ENCODE data around the gene ZBTB20. TPM values are rescaled to one million over a fixed set of nuclear protein-coding genes. Genes with fewer than 3 reads are reported as not detected.

The ZBTB20 gene
- total RNA-seq, 1 donor from 2014 or later = 91.2 TPM

GRCh38 chr3:114351822-114352145, 795.3 kb downstream of the ZBTB20 start:
- Mint-ChIP-seq H3K4me3 (no peak overlapping the region), H3K4me1 (no peaks in the 10 kb centered on the region), H3K36me3 (ENCODE audit: low read depth) (peaks cover 54% of the 10 kb centered on the region), H3K27ac (no peak overlapping the region), H3K27me3 (no peaks in the 10 kb centered on the region), H3K9me3 (no peaks in the 10 kb centered on the region)
- ChIA-PET CTCF (no interaction called here), POLR2A (no interaction called here)
- ATAC-seq (ENCODE audit: low read depth) (no peak), DNase-seq (no peak)
- intact Hi-C loops (cut with micrococcal nuclease) = no loop called here
- TF ChIP-seq CTCF (IDR thresholded peaks at IDR 0.05) = no peak

- Mint-ChIP-seq H3K27me3 (no peaks in the 10 kb centered on the region), H3K4me1 (peaks cover under 1% of the 10 kb centered on the region), H3K9me3 (no peaks in the 10 kb centered on the region), H3K27ac (no peak overlapping the region), H3K36me3 (ENCODE audit: low read depth) (peaks cover 56% of the 10 kb centered on the region), H3K4me3 (no peak overlapping the region)
- ChIA-PET CTCF (no interaction called here), POLR2A (no interaction called here)
- intact Hi-C loops (cut with micrococcal nuclease) = no loop called here
- no peak for DNase-seq
- TF ChIP-seq CTCF (IDR thresholded peaks at IDR 0.05) = no peak
- no peak for ATAC-seq (ENCODE audit: low read depth)
Observed at GRCh38 chr3:114351123-114351821, 795.8 kb downstream of the ZBTB20 start.

- no peak for TF ChIP-seq CTCF (IDR thresholded peaks at IDR 0.05)
- Mint-ChIP-seq H3K9me3 (no peaks in the 10 kb centered on the region), H3K36me3 (ENCODE audit: low read depth) (peaks cover 58% of the 10 kb centered on the region), H3K27ac (no peak overlapping the region), H3K4me3 (no peak overlapping the region), H3K4me1 (peaks cover 5% of the 10 kb centered on the region), H3K27me3 (no peaks in the 10 kb centered on the region)
- POLR2A ChIA-PET = no interaction called here
- no peak for DNase-seq
- ATAC-seq (ENCODE audit: low read depth) = no peak
- CTCF ChIA-PET = no interaction called here
- intact Hi-C loops (cut with micrococcal nuclease) = no loop called here
Observed at GRCh38 chr3:114350690-114351089, 796.4 kb downstream of the ZBTB20 start.

- Mint-ChIP-seq H3K27me3 (no peaks in the 10 kb centered on the region), H3K9me3 (no peaks in the 10 kb centered on the region), H3K27ac (no peak overlapping the region), H3K36me3 (ENCODE audit: low read depth) (peaks cover 59% of the 10 kb centered on the region), H3K4me3 (no peak overlapping the region), H3K4me1 (peaks cover 6% of the 10 kb centered on the region)
- ChIA-PET CTCF (no interaction called here), POLR2A (interaction anchor here (0.8 kb wide), 1 partner anchor 136 kb away, joined by 6 read pairs; no protein-coding TSS in a partner anchor)
- TF ChIP-seq CTCF (IDR thresholded peaks at IDR 0.05) = no peak
- intact Hi-C loops (cut with micrococcal nuclease) = no loop called here
- ATAC-seq (ENCODE audit: low read depth) = no peak
- no peak for DNase-seq
Observed at GRCh38 chr3:114350271-114350670, 796.8 kb downstream of the ZBTB20 start.

GRCh38 chr3:114344492-114344891, 802.6 kb downstream of the ZBTB20 start:
- no peak overlapping the region for H3K4me3 Mint-ChIP-seq
- ChIA-PET CTCF (interaction anchor here (0.8 kb wide), 1 partner anchor 192 kb away, joined by 4 read pairs; no protein-coding TSS in a partner anchor), POLR2A (no interaction called here)
- no peak for TF ChIP-seq CTCF (IDR thresholded peaks at IDR 0.05)
- H3K4me1 Mint-ChIP-seq = peaks cover 6% of the 10 kb centered on the region
- no peaks in the 10 kb centered on the region for H3K9me3 Mint-ChIP-seq
- peak overlapping the region; percentile 46 for H3K27ac Mint-ChIP-seq
- intact Hi-C loops (cut with micrococcal nuclease) = no loop called here
- peaks cover 75% of the 10 kb centered on the region for H3K36me3 Mint-ChIP-seq (ENCODE audit: low read depth)
- H3K27me3 Mint-ChIP-seq = no peaks in the 10 kb centered on the region
- ATAC-seq (ENCODE audit: low read depth) (no peak), DNase-seq (no peak)
